GM21447 (cell line): ENCODE results near the gene ASTN2.

Experiments
- ATAC-seq: cut with Tn5 transposase; IDR thresholded peaks from one replicate; pipeline ENCODE4 v1.9.1; 2021; ENCODE audit not compliant: unreplicated experiment

Gene ASTN2

DNA sequence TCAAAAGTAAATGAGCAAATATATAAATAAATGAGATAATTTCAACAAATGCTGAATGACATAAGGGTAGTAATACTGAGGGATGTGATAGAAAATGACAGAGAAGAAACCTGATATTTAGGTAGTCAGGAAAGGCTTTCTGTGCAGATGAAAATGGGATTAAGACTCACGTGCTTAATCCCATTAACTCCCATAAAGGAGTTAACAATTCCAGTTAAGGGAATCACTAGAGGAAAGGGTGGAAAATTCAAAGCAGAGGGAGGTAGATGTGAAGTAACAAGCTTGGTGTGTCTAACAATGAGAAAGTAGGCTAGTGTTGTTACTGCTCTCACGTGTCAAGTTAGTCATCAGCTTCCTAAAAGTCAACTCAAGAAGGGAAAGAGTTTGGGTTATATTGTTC is 818.2 kb downstream of the ASTN2 start:
- no peak for ATAC-seq

- no peak for ATAC-seq
These were observed 820.3 kb downstream of the ASTN2 start for GRCh38 chr9:116594547-116594946.

- ATAC-seq: no peak
These were observed 821.9 kb downstream of the ASTN2 start for GRCh38 chr9:116592970-116593369.

DNA sequence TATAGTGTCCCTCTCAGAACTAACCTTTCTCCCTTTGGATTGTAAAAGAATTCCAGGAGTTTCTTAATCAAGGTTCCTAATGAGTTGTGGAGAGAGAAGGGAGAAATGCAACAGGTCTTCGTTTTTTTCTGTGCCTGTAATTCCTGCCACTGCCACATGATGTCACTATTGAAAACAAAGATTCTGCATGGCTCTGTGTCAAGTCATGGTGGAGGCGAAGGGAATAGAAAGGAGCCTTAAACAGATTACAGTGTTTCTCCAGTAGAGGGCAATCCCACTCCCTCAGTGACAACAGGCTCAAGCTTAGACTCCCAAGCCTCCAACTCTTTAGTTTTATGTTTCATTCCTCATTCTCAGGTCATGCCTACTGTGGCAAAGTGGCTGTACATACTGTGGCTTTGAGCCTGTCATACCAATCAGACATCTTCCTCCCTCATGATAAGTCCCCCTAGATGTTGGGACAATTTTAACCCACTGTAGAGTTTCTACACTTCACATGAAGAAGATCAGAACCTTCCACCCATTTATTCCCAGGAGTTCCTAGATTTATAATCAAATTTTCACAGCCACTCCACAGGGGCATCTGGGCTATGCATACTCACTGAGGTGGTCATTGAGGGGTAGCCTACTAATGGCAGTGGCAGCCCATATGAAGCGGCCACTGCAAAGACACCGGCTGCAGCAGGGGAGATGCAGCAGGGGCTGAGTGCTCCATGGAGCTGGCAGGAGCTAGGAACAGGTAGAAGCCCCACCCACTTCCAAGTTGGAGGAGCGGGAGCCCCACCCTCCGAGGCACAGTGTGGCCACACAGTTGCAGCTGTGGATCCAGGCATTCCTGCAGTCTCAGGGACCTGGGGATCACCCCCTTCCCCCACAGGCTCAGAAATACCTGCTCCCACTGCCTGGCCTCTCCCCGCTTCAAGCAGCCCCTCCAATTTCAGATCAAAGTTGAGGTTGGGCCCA is 825.2 kb downstream of the ASTN2 start:
- ATAC-seq: no peak

- ATAC-seq: no peak
These were observed 826.9 kb downstream of the ASTN2 start for GRCh38 chr9:116587919-116588318.

GRCh38 chr9:116585896-116586295 is 829.0 kb downstream of the ASTN2 start:
- no peak for ATAC-seq

- ATAC-seq: no peak
These were observed 829.7 kb downstream of the ASTN2 start for GRCh38 chr9:116585204-116585603.

DNA sequence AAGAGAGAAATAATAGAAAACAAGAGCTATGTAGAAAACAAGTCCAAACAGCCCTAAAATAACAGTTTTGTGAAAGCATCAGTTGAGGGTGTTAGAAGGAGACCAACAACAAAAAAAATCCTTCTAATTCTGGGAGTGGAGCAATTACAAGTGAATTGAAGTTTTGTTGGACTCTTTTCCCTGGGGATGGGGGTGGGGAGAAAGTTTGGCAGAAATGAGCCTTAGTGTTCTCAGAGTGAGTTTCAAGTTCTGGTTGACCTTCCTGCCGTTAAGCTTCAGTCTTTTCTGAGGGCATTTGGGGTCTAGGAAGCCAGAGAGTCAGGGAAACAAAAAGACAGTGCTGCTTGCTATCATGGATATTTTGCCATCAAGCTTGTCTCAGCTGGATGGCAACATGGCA is 834.0 kb downstream of the ASTN2 start:
- no peak for ATAC-seq

DNA sequence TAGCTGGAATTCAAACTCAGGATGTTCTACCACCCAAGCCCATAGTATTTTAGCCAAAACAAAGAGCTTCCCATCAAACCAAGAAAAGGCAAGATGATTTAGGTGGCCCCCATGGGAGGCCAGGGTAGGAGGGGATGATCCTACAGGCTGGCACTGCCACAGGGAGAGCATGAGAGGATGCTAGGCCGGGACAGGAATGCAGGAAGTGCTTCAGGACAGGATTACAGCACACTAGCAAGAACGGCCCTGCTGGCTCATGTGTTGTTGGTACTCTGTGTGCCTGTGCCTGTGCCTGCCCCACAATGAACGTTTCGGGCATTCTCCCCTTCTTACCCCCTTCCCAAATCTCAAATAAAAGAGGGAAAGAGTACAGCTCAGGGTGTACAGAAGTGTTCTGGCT is 838.5 kb downstream of the ASTN2 start:
- no peak for ATAC-seq

DNA sequence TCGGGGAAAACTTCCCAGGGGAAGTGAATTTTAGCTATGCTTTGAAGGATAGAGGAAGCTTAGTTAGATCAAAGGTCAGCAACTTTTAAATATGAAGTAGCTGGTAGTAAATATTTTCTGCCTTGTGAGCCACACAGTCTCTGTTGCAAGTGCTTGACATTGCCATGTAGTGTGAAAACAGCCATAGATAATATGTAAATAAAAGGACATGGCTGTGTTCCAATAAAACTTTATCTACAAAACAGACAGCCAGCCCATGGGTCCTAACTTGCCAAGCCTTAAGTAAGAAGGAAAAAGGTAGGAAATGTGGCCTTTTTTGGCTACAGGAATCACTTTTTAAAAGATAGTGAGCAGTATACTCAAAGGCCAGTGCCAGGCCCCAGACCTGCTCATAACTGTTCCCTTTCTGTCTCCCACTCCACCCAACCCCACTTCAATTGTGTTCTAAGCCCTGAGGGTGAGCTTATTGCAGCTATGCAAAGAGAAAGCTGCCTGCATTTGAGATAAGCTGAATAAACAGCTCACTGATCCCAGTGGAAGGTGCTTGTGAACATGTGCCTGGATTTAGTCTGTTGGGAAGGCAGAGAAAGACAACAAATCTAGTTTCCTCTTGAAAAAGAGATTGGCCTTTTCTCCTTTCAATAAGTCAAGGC is 840.7 kb downstream of the ASTN2 start:
- ATAC-seq: no peak

- peak; percentile 76 for ATAC-seq
These were observed 842.6 kb downstream of the ASTN2 start for GRCh38 chr9:116572095-116572748.

- ATAC-seq: no peak
These were observed 845.7 kb downstream of the ASTN2 start for GRCh38 chr9:116569111-116569510.

GRCh38 chr9:116566677-116567488 is 848.0 kb downstream of the ASTN2 start:
- ATAC-seq: no peak

DNA sequence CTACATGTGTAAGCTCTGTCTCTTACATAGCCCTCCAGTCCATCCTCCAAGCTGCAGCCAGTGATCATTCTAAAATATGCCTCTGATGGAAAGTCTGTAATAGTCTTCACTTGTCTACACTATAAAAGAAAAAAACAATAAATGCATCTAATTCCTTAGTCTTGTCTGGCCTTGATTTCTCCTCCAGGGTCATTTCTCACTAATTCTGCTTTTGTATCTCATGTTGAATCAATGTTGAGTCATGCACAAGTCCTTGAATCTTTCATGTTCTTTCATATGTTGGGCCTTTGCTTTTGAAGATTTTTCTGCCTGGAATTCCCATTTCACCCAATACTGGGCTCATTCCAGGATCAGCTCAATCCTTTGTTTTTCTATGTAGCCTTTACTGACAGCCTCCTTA is 848.9 kb downstream of the ASTN2 start:
- no peak for ATAC-seq

- ATAC-seq: no peak
These were observed 850.5 kb downstream of the ASTN2 start for GRCh38 chr9:116564266-116564793.

DNA sequence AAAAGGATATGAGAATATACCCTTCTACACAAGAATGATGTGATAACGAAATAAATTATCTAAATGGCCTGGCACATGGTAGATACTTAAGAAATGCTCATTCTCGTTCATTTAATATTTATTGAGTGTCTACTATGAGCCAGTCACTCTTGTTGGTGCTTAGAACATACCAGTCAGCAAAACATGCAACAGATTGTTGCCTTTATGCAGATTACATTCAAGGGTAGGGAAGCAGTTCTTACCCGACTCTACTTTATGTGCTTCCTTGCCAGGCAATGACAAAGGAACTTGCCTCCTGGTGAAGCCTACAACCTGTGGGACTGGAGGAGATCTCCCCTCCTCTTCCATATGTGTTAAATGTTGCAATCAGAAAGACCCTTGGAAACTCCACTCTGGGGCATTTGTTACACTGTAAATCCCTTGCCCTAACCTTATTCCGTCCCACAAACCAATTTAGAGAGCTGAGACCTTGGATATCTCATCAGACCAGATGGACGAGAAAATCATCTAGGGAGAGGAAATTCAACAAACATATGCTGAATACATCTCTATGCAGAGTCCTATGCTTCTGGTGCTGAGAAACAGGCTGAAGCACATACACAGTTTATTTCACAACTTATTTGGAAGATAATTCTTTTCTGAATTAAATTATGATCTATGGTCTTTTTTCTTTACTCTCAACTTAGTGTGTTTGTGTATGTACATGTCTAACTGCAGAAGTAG is 855.9 kb downstream of the ASTN2 start:
- ATAC-seq: no peak

- no peak for ATAC-seq
These were observed 856.8 kb downstream of the ASTN2 start for GRCh38 chr9:116558035-116558434.

- ATAC-seq: no peak
These were observed 859.2 kb downstream of the ASTN2 start for GRCh38 chr9:116555556-116556155.

GRCh38 chr9:116555119-116555518 is 859.7 kb downstream of the ASTN2 start:
- ATAC-seq: no peak
